RWPE1 (cell line): ENCODE measurements around the gene RNF141.

Experiments
- CTCF ChIA-PET: fragments of 350-600 bp; sonication (Branson Sonifier 250); formaldehyde crosslinking; extraction: SDS; loops from one replicate; lab custom pipeline; 2021; lab: Yijun Ruan, JAX
- POLR2A ChIA-PET: fragments of 400-600 bp; formaldehyde crosslinking; extraction: SDS; loops from one replicate; lab custom pipeline; 2020; ENCODE audit warnings: antibody characterized with exemption; ENCODE audit not compliant: low non-redundant PET; lab: Yijun Ruan, JAX
- DNase-seq: peaks from one replicate; pipeline ENCODE4 v3.0.0; 2012; ENCODE audit warnings: low spot score
- H3K27ac ChIP-seq: fragments of 450-650 bp; 2 replicates; pipeline ENCODE4 v1.5.1; 2017
- CTCF ChIP-seq: fragments of 450-650 bp; conservative IDR thresholded peaks from 2 replicates; pipeline ENCODE4 v1.5.1; 2017; ENCODE audit warnings: low read depth, mild to moderate bottlenecking

RNF141 gene

GRCh38 chr11:10496296-10496936 is 44.6 kb downstream of the RNF141 start:
- ChIA-PET POLR2A (no interaction called here), CTCF (interaction anchor here (0.7 kb wide), 1 partner anchor 104 kb away, joined by 3 read pairs; no protein-coding TSS in a partner anchor)
- H3K27ac ChIP-seq, result no peak overlapping the region
- no peak for DNase-seq
- TF ChIP-seq CTCF, result no peak

GRCh38 chr11:10495464-10495786 is 45.6 kb downstream of the RNF141 start:
- DNase-seq, result no peak
- no peak for TF ChIP-seq CTCF
- ChIA-PET POLR2A (no interaction called here), CTCF (interaction anchor here (0.6 kb wide), 2 partner anchors 10 to 35 kb away, joined by 3 to 5 read pairs; no protein-coding TSS in a partner anchor)
- no peak overlapping the region for H3K27ac ChIP-seq

GRCh38 chr11:10494636-10495463 is 46.1 kb downstream of the RNF141 start:
- POLR2A ChIA-PET, result no interaction called here
- no peak overlapping the region for H3K27ac ChIP-seq
- TF ChIP-seq CTCF, result no peak
- DNase-seq, result no peak
- CTCF ChIA-PET, result interaction anchor here (0.6 kb wide), 1 partner anchor 35 kb away, joined by 5 read pairs; no protein-coding TSS in a partner anchor

- H3K27ac ChIP-seq, result no peak overlapping the region
- POLR2A ChIA-PET, result no interaction called here
- no peak for TF ChIP-seq CTCF
- CTCF ChIA-PET, result no interaction called here
- no peak for DNase-seq
Observed at GRCh38 chr11:10493041-10493663, 47.8 kb downstream of the RNF141 start.

- no peak for TF ChIP-seq CTCF
- POLR2A ChIA-PET, result no interaction called here
Observed at GRCh38 chr11:10492084-10492483, 48.9 kb downstream of the RNF141 start.

GRCh38 chr11:10490398-10491241 is 50.4 kb downstream of the RNF141 start:
- CTCF ChIA-PET, result no interaction called here
- POLR2A ChIA-PET, result no interaction called here
- H3K27ac ChIP-seq, result peak overlapping the region; percentile 82
- DNase-seq, result peak; percentile 74
- TF ChIP-seq CTCF, result no peak

More at GRCh38 chr11:10492084-10492483, 48.9 kb downstream of the RNF141 start:
- CTCF ChIA-PET, result no interaction called here
- H3K27ac ChIP-seq, result no peak overlapping the region
- no peak for DNase-seq
